Uterus (tissue), 4 donors: Measurements from ENCODE around the gene SH2D4B. TPM values are rescaled to one million over a fixed set of nuclear protein-coding genes. Genes with fewer than 3 reads are reported as not detected.

Experiments used
- DNase-seq, 2 donors: peaks; one replicate each; pipeline ENCODE4 v3.0.0-alpha.2; 2019 to 2020
- H3K27ac ChIP-seq, 2 donors: fragments of 200-600 bp; sonication (generic); 1 replicate in 1 of 2; 2 replicates in 1 of 2; pipeline ENCODE4 v1.5.1; 2016 to 2018
- H3K27me3 ChIP-seq, 2 donors: fragments of 200-600 bp; sonication (generic); one replicate each; pipeline ENCODE4 v1.5.1; 2018 to 2019; ENCODE audit warnings: control low read depth in 1 of 2
- H3K36me3 ChIP-seq, 2 donors: fragments of 200-600 bp; sonication (generic); one replicate each; pipeline ENCODE4 v1.5.1; 2019; ENCODE audit warnings: control low read depth in 1 of 2
- H3K4me1 ChIP-seq, 2 donors: fragments of 200-600 bp; sonication (generic); one replicate each; pipeline ENCODE4 v1.5.1; 2018 to 2019; ENCODE audit warnings: control low read depth in 1 of 2
- H3K4me3 ChIP-seq, 2 donors: fragments of 200-600 bp; sonication (generic); 1 replicate in 1 of 2; 2 replicates in 1 of 2; pipeline ENCODE4 v1.5.1; 2018 to 2019; ENCODE audit warnings: mild to moderate bottlenecking in 1 of 2
- H3K9me3 ChIP-seq, 2 donors: fragments of 200-600 bp; sonication (generic); one replicate each; pipeline ENCODE4 v1.5.1; 2019; ENCODE audit warnings: control low read depth in 1 of 2
- CTCF ChIP-seq, 4 experiments: fragments of 200-600 bp in 2 of 4; fragments of 450-650 bp in 2 of 4; sonication (generic) in 2 of 4; IDR thresholded peaks; one replicate each; pipeline ENCODE4 v1.5.1; 2016 to 2019; ENCODE audit warnings: antibody characterized with exemption in 4 of 4, mild to moderate bottlenecking in 2 of 4, moderate library complexity in 1 of 4
- POLR2A ChIP-seq, 2 donors: fragments of 450-650 bp; IDR thresholded peaks; one replicate each; pipeline ENCODE4 v1.6.1; 2016; ENCODE audit warnings: antibody characterized with exemption in 2 of 2, mild to moderate bottlenecking in 1 of 2, moderate library complexity in 1 of 2
- intact Hi-C: fragments of 100-400 bp; cut with DNase I; formaldehyde crosslinking; loops from one replicate; pipeline ENCODE4 v1.15.1; 2023; ENCODE audit warnings: low total_unique reads
- total RNA-seq, 4 donors: library from RNA; depleted of rRNA in 3 of 4; stranded (reverse); fragments of >200 nt in 3 of 4; gene quantifications; one replicate each; pipeline versions ENCODE4 v1.1.0 to v1.2.4, GENCODE V29; 2014 to 2023
- donor health status: DM: yes; HTN: yes; CAD: no.

The SH2D4B gene
- total RNA-seq, 4 donors from 2014 or later = 0.40 to 1.4 TPM; not detected in 2

GRCh38 chr10:80535671-80536360 lies 1.9 kb upstream of the SH2D4B start:
- no peaks in the 10 kb centered on the region for H3K27me3 ChIP-seq
- intact Hi-C loops = no loop called here
- H3K27ac ChIP-seq = no peak overlapping the region
- no peaks in the 10 kb centered on the region for H3K36me3 ChIP-seq
- H3K4me1 ChIP-seq = no peaks in the 10 kb centered on the region
- H3K9me3 ChIP-seq = no peaks in the 10 kb centered on the region
- DNase-seq = peak in 1 of 2 donors; percentile 29
- TF ChIP-seq POLR2A (IDR thresholded peaks at IDR 0.05) (no peak), CTCF (IDR thresholded peaks at IDR 0.05) (peak in 3 of 4 experiments; percentile 6 to 35 (median 19))
- H3K4me3 ChIP-seq = peak overlapping the region in 1 of 2 donors; percentile 18

- intact Hi-C loops = no loop called here
Measured at GRCh38 chr10:80536361-80536835, 1.3 kb upstream of the SH2D4B start.

GRCh38 chr10:80537086-80537735 lies 491 bp upstream of the SH2D4B start:
- Histone ChIP-seq H3K27me3 (no peaks in the 10 kb centered on the region), H3K36me3 (no peaks in the 10 kb centered on the region), H3K27ac (peak overlapping the region in 1 of 2 donors; percentile 2), H3K4me1 (no peaks in the 10 kb centered on the region), H3K4me3 (no peak overlapping the region), H3K9me3 (no peaks in the 10 kb centered on the region)
- no peak for DNase-seq
- intact Hi-C loops = no loop called here
- TF ChIP-seq CTCF (IDR thresholded peaks at IDR 0.05) (no peak), POLR2A (IDR thresholded peaks at IDR 0.05) (no peak)

More at GRCh38 chr10:80536361-80536835, 1.3 kb upstream of the SH2D4B start:
- Histone ChIP-seq H3K27ac (no peak overlapping the region), H3K4me1 (no peaks in the 10 kb centered on the region), H3K36me3 (no peaks in the 10 kb centered on the region), H3K9me3 (no peaks in the 10 kb centered on the region), H3K27me3 (no peaks in the 10 kb centered on the region), H3K4me3 (no peak overlapping the region)
- TF ChIP-seq POLR2A (IDR thresholded peaks at IDR 0.05) (no peak), CTCF (IDR thresholded peaks at IDR 0.05) (no peak)
- no peak for DNase-seq

GRCh38 chr10:80538481-80539185 lies 931 bp downstream of the SH2D4B start:
- no peak overlapping the region for H3K4me3 ChIP-seq
- no peaks in the 10 kb centered on the region for H3K9me3 ChIP-seq
- H3K36me3 ChIP-seq = no peaks in the 10 kb centered on the region
- intact Hi-C loops = no loop called here
- H3K27ac ChIP-seq = no peak overlapping the region
- H3K27me3 ChIP-seq = no peaks in the 10 kb centered on the region
- H3K4me1 ChIP-seq = no peaks in the 10 kb centered on the region
- no peak for DNase-seq
- TF ChIP-seq POLR2A (IDR thresholded peaks at IDR 0.05) (no peak), CTCF (IDR thresholded peaks at IDR 0.05) (no peak)
